HG02678 (cell line): ENCODE data around the gene MAP2K2.
A peak's percentile ranks its signal among the peaks of the same experiment; 100 is the strongest.
"Not testable (repeated sequence)": the region's sequence is repeated elsewhere in the genome, so short reads cannot be mapped to it uniquely, and the experiment has no call there.

Experiments used
- ATAC-seq: cut with Tn5 transposase; IDR thresholded peaks from one replicate; pipeline ENCODE4 v1.9.1; 2021; ENCODE audit warnings: mild to moderate bottlenecking, moderate library complexity; ENCODE audit not compliant: unreplicated experiment

MAP2K2 gene

GRCh38 chr19:4130744-4131438, 7.0 kb upstream of the MAP2K2 start:
- no peak for ATAC-seq

- not testable (repeated sequence) for ATAC-seq
Observed at GRCh38 chr19:4129050-4129449, 5.1 kb upstream of the MAP2K2 start.

- ATAC-seq = not testable (repeated sequence)
Observed at GRCh38 chr19:4127322-4127721, 3.4 kb upstream of the MAP2K2 start.

GRCh38 chr19:4124638-4125037, 716 bp upstream of the MAP2K2 start:
- no peak for ATAC-seq

- ATAC-seq = no peak
Observed at GRCh38 chr19:4122480-4122879, 1.4 kb downstream of the MAP2K2 start.

- no peak for ATAC-seq
Observed at GRCh38 chr19:4121815-4122214, 2.1 kb downstream of the MAP2K2 start.

- ATAC-seq = no peak
Observed at GRCh38 chr19:4121273-4121612, 2.7 kb downstream of the MAP2K2 start.

- no peak for ATAC-seq
Observed at GRCh38 chr19:4120559-4121272, 3.2 kb downstream of the MAP2K2 start.

- no peak for ATAC-seq
Observed at GRCh38 chr19:4119763-4120162, 4.2 kb downstream of the MAP2K2 start.

GRCh38 chr19:4115818-4116385, 8.0 kb downstream of the MAP2K2 start:
- no peak for ATAC-seq

- ATAC-seq = peak; percentile 74
Observed at GRCh38 chr19:4115050-4115817, 8.7 kb downstream of the MAP2K2 start.

- no peak for ATAC-seq
Observed at GRCh38 chr19:4114181-4114580, 9.7 kb downstream of the MAP2K2 start.

GRCh38 chr19:4113398-4114088, 10.4 kb downstream of the MAP2K2 start:
- no peak for ATAC-seq

- no peak for ATAC-seq
Observed at GRCh38 chr19:4112367-4112766, 11.6 kb downstream of the MAP2K2 start.

- ATAC-seq = no peak
Observed at GRCh38 chr19:4109626-4109945, 14.3 kb downstream of the MAP2K2 start.

- ATAC-seq = peak; percentile 61
Observed at GRCh38 chr19:4108767-4109625, 14.9 kb downstream of the MAP2K2 start.

- ATAC-seq = no peak
Observed at GRCh38 chr19:4103080-4103433, 20.9 kb downstream of the MAP2K2 start.

GRCh38 chr19:4102339-4103079, 21.4 kb downstream of the MAP2K2 start:
- no peak for ATAC-seq

- no peak for ATAC-seq
Observed at GRCh38 chr19:4101496-4101770, 22.5 kb downstream of the MAP2K2 start.
